HL-60 (cell line): ENCODE measurements around the gene DOCK2.
"Not testable (repeated sequence)": the region's sequence is repeated elsewhere in the genome, so short reads cannot be mapped to it uniquely, and the experiment has no call there.

Source experiments
- DNase-seq, 2 experiments: peaks; one replicate each; pipeline ENCODE4 v3.0.0-alpha.2; 2010 to 2020; ENCODE audit warnings: low read depth in 1 of 2, low spot score in 1 of 2
- H3K27ac ChIP-seq: fragments of 250-450 bp; sonication (Bioruptor Pico); replicated peaks from 2 replicates; pipeline ENCODE4 v1.5.1; 2020; ENCODE audit warnings: mild to moderate bottlenecking, moderate library complexity
- H3K27me3 ChIP-seq: fragments of 250-450 bp; sonication (Bioruptor Pico); 2 replicates; pipeline ENCODE4 v1.5.1; 2021; ENCODE audit warnings: mild to moderate bottlenecking, moderate library complexity; ENCODE audit not compliant: insufficient read depth, poor library complexity, severe bottlenecking
- H3K4me3 ChIP-seq: replicated peaks from 2 replicates; pipeline ENCODE4 v1.5.1; 2011; ENCODE audit warnings: mild to moderate bottlenecking, control low read depth, low read length; ENCODE audit not compliant: insufficient read depth
- GABPA ChIP-seq: IDR thresholded peaks from 2 replicates; pipeline ENCODE4 v1.6.1; 2012; ENCODE audit warnings: low read depth
- POLR2AphosphoS5 ChIP-seq: IDR thresholded peaks from 2 replicates; pipeline ENCODE4 v1.6.1; 2012; ENCODE audit warnings: low read depth
- SPI1 ChIP-seq: IDR thresholded peaks from 2 replicates; pipeline ENCODE4 v1.6.1; 2012; ENCODE audit warnings: low read depth, mild to moderate bottlenecking, borderline replicate concordance
- TF ChIP-seq, protein P1 (sequence below): IDR thresholded peaks from one replicate; pipeline ENCODE4 v1.5.1; 2011; ENCODE audit warnings: low read length, control low read depth, inconsistent platforms; ENCODE audit not compliant: insufficient read depth
- TF ChIP-seq, protein P2 (sequence below): IDR thresholded peaks from 2 replicates; pipeline ENCODE4 v1.6.1; 2012; ENCODE audit warnings: low read depth; ENCODE audit not compliant: insufficient replicate concordance

Gene DOCK2

DNA sequence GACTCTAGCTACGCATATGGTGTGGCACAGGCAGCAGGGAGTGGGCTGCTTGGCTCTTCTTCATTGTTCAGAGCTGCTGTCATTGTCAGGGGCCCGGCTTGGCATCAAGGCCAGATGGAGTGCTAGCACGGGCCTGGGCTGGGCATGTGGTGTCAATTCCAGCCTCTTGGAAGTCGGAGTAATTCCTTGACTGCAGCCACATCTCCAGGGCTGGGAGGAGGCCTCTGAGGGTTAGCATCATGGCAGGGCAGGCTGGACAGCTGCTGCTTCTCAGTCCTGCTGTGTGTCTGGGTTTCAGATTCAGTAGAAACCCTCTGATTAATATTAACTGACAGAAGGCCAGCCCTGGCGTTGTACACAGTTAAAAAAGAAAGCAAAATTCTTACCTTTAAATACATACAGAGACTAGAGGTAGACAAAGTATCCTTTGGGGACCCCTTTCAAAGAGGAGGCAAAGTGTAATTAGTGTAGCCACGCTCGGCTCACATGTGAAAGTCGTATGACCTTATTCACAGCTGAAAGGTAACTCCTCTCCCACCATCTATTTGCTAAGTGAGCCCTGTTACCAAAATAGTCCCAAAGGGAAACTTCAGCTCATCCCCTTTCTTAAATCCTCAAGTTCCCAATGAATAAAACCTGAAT is 126.4 kb downstream of the DOCK2 start:
- no peak for DNase-seq
- no peak overlapping the region for H3K27ac ChIP-seq
- H3K4me3 ChIP-seq, result no peak overlapping the region
- no peak for TF ChIP-seq SPI1
- TF ChIP-seq GABPA, result no peak
- TF ChIP-seq, protein P1, sequence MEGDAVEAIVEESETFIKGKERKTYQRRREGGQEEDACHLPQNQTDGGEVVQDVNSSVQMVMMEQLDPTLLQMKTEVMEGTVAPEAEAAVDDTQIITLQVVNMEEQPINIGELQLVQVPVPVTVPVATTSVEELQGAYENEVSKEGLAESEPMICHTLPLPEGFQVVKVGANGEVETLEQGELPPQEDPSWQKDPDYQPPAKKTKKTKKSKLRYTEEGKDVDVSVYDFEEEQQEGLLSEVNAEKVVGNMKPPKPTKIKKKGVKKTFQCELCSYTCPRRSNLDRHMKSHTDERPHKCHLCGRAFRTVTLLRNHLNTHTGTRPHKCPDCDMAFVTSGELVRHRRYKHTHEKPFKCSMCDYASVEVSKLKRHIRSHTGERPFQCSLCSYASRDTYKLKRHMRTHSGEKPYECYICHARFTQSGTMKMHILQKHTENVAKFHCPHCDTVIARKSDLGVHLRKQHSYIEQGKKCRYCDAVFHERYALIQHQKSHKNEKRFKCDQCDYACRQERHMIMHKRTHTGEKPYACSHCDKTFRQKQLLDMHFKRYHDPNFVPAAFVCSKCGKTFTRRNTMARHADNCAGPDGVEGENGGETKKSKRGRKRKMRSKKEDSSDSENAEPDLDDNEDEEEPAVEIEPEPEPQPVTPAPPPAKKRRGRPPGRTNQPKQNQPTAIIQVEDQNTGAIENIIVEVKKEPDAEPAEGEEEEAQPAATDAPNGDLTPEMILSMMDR, result no peak
- no peaks in the 10 kb centered on the region for H3K27me3 ChIP-seq

DNA sequence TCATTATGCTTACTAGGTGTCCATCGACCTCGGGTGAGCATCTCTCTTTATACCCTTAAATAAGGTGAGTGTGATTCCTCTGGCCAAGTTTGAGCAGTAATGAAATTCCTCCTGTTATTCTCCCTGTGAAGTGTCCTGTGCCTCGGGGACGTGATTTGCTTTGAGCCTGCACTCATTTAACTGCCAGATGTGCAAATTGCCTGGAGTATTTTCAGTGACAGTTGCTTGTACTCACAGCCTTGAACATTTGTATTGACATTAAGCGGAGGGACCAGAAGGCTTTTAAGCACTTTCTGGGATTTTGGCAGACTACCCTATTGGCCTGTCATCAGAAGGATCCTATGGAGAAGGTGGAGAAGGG is 126.9 kb downstream of the DOCK2 start:
- TF ChIP-seq GABPA (no peak), POLR2AphosphoS5 (no peak), SPI1 (no peak)
- TF ChIP-seq, protein P2, sequence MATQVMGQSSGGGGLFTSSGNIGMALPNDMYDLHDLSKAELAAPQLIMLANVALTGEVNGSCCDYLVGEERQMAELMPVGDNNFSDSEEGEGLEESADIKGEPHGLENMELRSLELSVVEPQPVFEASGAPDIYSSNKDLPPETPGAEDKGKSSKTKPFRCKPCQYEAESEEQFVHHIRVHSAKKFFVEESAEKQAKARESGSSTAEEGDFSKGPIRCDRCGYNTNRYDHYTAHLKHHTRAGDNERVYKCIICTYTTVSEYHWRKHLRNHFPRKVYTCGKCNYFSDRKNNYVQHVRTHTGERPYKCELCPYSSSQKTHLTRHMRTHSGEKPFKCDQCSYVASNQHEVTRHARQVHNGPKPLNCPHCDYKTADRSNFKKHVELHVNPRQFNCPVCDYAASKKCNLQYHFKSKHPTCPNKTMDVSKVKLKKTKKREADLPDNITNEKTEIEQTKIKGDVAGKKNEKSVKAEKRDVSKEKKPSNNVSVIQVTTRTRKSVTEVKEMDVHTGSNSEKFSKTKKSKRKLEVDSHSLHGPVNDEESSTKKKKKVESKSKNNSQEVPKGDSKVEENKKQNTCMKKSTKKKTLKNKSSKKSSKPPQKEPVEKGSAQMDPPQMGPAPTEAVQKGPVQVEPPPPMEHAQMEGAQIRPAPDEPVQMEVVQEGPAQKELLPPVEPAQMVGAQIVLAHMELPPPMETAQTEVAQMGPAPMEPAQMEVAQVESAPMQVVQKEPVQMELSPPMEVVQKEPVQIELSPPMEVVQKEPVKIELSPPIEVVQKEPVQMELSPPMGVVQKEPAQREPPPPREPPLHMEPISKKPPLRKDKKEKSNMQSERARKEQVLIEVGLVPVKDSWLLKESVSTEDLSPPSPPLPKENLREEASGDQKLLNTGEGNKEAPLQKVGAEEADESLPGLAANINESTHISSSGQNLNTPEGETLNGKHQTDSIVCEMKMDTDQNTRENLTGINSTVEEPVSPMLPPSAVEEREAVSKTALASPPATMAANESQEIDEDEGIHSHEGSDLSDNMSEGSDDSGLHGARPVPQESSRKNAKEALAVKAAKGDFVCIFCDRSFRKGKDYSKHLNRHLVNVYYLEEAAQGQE, result no peak
- TF ChIP-seq, protein P1, result no peak
- Histone ChIP-seq H3K4me3 (no peak overlapping the region), H3K27me3 (no peaks in the 10 kb centered on the region), H3K27ac (no peak overlapping the region)
- DNase-seq, result no peak

DNA sequence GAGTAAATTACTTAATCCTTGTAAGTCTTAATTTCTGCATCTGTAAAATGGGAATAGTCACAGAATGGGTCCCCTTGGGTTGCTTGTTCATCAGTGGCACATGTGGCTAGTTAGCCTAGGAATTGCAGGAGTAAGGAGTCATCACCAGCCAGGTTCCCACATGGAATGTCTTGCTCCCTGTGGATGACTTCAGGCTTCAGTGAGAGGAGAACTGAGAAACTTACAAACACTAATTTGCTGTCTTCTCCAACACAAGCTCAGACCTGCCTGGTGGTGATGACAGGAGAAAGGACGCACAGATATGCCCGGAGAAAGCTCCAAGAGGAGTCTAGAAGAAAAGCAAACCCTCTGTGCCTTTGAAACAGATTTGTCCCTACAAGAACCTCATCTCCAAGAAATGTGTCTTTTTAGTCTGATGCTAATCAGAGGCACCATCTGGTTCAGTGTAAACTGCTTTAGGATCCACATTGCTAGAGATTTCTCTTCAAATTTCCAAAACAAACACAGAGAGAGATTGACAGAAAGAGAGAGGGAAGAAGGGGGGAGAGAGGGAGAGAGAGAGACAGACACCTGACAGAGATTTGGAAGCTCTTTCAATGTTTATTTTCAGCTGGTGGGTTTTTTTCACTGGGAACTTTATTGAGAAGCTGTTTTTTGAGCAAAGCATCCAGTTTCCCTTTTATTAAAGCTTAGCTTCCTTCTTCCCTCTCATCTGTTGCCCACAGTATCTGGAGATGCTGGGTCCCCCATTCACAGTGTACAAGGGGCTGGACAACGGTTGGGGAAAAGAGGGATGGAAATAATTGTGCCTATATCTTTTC is 128.3 kb downstream of the DOCK2 start:
- H3K4me3 ChIP-seq, result no peak overlapping the region
- no peak for DNase-seq
- H3K27ac ChIP-seq, result no peak overlapping the region
- no peak for TF ChIP-seq POLR2AphosphoS5
- TF ChIP-seq SPI1, result no peak
- no peak for TF ChIP-seq GABPA
- TF ChIP-seq, protein P1, result no peak
- TF ChIP-seq, protein P2, result no peak
- no peaks in the 10 kb centered on the region for H3K27me3 ChIP-seq

DNA sequence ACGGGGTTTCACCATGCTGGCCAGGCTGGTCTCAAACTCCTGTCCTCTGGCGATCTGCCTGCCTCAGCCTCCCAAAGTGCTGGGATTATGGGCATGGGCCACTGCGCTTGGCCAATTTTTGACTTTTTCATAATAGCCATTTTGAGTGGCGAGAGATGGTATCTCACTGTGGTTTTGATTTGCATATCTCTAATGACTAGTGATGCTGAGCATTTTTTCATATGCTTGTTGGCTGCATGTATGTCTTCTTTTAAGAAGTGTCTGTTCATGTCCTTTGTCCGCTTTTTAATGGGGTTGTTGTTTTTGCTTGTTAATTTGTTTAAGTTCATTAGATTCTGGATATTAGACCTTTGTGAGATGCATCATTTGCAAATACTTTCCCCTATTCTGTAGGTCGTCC is 129.9 kb downstream of the DOCK2 start:
- DNase-seq, H3K4me3 ChIP-seq, H3K27me3 ChIP-seq, H3K27ac ChIP-seq: not testable (repeated sequence)
